Measurements from ENCODE around the gene NRG2.

The NRG2 gene

DNA sequence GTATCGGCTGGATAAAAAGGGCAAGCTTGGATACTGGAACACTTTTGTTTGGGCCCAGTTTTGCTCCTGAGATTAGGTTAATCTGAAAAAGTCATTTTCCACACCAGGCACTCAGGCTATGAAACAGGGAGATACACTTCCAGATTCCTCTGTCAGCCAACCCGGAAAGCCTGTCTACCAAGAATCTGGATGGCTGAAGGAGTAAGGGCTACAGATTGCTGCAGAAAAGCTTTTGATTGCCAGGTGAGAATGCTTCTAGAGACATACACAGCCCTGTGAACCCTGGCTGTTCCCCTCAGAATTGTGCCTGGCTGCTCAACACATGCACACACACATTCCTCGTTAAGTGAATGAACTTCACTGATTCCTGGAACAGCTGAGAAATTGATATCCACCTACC lies 133.1 kb downstream of the NRG2 start:
- in situ Hi-C loops (cut with HindIII; ENCODE audit: low sequenced_read_pairs) = no loop called here

DNA sequence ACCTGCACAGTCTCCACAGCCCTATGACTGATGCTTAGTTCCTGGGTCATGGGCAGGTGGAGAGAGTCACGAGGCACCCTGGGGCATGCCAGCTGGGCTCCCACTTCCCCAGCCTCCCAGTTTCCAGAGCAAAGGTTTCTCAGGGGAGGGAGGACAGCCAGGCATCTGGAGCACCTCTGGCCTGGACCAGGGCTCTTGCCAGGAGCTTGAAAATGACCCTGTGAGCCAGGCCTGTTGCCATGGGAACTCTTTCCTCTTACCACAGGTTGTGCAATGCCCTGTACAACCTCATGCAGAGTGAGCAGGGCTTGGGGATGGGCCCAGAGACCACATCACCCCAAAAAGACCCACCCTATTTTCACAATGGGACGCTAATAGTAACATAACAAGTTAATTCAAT lies 134.3 kb downstream of the NRG2 start:
- in situ Hi-C loops (cut with HindIII; ENCODE audit: low sequenced_read_pairs) = no loop called here

DNA sequence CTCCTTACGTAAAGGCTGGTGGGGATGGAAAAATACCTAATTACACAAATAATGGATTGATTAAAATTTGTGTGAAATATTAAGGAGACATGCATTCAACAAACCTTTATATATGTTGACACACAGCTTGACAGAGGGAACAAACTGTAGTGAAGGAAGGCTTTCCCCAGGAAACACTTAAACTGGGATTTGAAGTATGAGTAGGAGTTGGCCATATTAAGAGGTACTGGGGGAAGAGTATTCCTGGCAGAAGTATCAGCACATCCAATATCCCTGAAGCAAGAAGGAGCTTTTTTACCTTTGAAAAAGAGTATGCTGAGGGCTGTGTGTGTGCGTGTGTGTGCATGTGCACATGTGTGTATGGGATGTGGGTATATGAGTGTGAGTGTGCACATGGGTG lies 136.4 kb downstream of the NRG2 start:
- in situ Hi-C loops (cut with HindIII; ENCODE audit: low sequenced_read_pairs) = no loop called here

DNA sequence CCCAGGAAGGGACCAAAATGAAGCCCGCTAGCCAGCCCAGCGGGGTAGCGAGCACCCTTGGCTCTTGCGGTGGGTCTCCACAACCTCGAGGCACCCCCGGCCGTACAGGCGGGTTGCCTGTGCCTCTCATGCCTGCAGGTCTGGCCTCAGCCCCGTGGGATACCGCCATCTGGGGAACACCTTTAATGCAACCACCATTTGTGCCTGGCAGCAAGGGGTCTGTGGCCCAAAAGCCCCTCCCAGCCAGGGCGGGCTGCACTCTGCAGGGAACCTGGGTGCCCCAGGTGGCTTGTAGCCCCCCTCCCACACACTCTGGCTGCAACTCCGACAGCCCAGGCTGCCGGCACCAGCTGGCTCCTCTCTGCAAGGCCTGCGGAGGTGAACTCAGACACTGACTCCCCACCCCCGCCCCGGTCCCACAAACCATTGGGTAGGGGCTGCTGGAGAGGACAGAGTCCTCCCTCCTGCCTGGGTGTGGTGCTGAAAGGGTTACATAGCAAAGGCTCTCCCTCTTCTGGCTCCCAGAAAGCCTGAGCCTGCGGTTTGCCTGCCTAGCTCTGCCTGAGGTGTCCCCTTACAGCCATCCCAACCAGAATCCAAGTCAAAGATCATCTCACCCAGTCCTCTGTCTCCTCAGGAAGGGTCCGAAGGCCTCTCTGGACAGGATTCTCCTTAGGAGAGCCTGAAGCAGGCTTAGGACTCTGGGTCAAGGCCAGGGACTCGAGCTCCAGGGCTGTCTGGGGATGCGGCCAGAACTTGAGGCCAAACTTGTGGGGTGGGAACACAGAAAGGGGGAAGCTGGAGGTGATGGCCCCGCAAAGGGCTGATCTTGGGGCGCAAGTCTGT lies 138.1 kb downstream of the NRG2 start:
- in situ Hi-C loops (cut with HindIII; ENCODE audit: low sequenced_read_pairs) = no loop called here

DNA sequence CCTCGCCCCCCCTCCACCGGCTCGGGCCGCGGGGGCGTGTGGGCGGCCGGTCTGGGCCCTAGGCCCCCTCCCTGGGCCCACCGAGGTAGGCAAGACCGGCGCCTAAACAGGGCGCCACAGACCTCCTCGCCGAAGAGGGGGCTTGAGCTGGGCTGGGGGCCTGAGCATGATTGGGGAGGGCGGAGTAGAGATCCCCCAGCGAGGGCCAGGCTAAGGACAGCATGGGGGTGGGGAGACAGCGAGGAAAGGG lies 138.6 kb downstream of the NRG2 start:
- in situ Hi-C loops (cut with HindIII; ENCODE audit: low sequenced_read_pairs) = no loop called here

DNA sequence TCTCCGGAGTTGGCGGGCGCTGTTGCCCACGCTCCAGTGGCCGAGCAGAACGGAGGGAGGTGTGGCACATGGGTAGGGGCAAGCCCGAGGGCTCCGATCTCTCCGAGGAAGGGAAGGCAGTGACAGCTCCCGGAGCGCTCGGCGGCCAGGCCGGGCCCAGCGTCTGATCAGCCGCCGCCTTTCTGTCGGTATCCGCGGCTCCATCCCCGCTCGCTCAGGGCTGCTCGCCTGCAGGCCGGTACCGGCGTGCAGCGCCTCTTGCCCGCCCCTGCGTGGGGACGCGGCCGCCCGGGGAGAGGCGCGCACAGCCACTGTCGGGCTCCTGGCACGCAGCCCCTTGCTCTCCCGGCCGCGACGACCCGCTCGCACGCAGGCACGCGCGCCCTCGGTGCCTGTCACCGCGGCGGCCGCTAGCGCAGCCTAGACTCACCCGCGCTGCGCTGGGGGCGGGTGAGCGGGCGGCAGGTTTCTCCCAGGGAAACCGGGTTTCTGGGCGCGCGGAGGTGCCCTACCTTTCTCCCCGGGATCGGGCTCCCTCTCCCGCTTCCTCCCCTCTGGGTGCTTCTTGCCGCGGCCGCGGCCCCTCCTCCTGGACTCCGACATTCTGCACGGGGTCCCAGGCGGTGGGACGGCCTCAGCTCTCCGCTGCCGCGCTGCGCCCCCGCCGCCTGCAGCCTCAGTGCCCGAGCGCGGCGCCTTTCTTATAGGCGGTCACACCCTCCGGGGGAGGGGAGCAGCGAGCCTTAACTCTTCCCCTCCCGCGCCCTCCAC lies 139.1 kb downstream of the NRG2 start:
- in situ Hi-C loops (cut with HindIII; ENCODE audit: low sequenced_read_pairs) = no loop called here

DNA sequence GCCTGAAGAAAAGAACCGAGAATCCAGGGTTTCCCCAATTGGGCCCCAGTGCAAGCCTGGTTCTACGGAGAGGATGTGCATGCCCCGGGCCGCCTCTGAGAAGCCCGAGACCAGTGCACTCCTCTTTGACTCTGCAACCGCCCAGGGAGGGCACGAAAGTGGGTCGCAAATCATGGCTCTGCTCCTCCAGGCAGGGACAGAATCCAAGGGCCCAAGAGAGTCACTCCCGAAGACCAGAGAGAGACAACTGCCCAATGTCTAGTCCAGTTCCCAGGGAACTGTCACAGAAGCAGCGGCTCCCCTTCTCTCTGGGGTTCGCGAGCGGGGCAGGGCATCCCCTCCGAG lies 139.7 kb downstream of the NRG2 start:
- in situ Hi-C loops (cut with HindIII; ENCODE audit: low sequenced_read_pairs) = no loop called here

DNA sequence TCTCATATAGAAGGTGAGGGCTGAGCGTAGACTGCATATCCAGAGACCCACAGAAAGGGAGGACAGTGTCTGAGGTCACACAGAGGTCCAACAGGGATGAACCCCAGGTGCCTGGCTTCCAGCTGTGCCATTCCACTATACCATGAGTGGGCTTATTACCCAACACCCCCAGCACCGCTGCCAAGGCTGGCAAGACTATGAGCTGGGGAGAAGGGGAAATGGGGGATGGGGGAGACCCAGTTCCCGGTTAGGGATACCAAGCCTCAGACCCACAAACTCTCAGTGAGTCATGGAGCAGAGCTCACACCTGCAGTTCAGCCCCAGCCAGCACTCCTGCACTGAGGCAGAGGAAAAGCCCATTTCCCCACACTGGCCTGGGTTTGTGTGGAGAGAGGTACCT lies 141.1 kb downstream of the NRG2 start:
- in situ Hi-C loops (cut with HindIII; ENCODE audit: low sequenced_read_pairs) = no loop called here

DNA sequence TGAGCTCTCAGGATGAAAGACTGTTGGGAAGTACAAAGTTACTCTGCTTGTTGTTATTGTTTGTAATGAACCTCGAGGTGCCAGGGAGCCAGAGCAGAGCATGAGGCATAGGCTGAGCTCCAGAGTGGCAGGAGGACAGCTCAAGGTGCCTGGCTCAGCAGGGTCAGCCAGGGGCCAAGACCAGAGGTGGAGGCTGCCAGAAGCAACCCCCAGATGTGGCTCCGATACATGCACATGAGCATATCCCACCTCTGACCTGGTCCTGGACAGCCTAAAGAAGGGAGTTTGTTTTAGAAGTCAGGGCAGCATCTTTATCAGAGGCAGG lies 141.9 kb downstream of the NRG2 start:
- in situ Hi-C loops (cut with HindIII; ENCODE audit: low sequenced_read_pairs) = no loop called here

DNA sequence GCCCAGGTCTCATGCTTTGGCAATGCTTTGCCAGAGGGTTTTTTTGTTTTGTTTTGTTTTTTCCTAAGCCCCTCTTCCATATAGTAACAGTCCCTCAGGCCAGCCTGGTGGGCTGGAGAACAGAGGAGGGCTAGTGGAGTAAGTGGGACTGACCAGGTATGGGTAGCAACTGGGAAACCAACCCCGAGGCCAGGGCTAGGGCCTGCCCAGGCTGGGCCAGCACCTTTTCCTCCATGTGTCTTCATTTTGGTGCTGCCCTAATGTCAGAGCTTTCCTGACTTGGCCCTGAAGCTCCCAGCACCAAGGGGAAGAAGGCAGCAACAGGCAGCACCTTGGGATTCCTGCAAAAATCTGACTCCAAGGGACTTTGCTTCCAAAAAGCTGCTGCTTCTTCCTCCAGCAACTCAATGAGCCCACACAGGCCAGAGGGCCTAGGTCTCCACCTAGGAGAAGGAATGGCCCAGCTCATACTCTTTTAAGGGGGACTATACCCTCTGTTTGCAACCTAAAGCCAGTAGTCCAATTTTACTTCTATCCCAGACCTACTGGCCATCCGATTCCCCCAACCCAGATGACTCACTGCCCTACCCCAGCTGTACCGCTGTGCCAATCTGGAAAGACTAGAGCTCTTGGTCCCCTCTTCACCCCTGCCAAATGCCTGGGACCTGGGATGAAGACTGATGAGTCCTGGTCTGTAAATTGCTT lies 142.4 kb downstream of the NRG2 start:
- in situ Hi-C loops (cut with HindIII; ENCODE audit: low sequenced_read_pairs) = no loop called here

DNA sequence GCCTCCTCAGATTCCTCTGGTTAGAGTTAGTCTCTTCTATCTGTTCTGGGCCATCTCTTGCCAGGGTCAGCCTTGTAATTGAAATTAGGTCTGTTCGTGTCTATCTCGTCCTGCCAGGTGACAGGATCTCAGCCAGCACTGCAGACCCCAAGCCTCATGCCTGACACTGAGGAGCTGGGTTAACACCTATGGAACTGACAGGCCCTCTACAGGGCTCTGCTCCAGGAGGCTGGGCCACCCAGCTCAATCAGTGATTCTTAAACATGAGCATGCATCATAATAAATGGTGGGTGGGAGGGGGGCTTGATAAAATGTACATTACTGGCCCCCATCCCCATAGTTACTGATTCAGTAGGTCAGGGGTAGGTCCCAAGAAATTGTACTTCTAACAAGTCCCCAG lies 144.1 kb downstream of the NRG2 start:
- in situ Hi-C loops (cut with HindIII; ENCODE audit: low sequenced_read_pairs) = no loop called here

DNA sequence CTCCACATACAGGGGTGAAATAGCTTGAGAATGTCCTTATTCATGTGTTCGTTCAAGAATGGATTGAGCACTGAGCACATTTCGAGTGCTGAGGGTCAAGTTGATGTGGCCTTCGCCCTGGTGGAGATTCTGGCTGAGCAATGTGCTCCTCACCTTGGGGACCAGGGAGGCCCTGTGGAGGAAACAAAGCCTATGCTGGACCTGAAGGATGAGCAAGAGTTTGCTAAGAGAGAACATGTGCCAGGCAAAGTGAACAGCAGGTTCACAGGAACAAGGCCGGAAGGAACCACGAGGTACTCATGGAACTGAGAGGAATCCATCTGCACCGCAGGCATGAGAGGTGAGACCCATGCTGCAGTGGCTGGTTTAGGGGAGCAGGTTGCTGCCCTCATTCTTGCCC lies 145.1 kb downstream of the NRG2 start:
- in situ Hi-C loops (cut with HindIII; ENCODE audit: low sequenced_read_pairs) = no loop called here

DNA sequence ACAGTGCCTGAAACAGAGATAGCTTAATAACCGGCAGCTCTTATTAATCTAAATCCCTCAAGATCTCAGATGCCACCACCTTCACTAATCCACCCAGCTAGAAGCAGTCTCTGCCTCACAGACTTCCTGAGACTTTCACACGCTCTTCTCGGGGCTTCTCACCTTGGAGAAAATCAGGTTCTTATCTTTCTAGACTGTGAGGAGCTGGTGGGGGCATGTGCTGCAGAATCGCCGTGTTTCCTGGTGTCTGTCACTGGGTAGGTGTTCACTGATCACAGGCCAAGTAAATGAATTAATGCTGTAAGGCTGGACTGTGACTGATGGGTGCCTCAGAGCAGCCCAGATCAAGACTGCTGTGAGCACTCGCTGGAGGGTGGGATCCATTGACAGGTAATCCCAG lies 145.8 kb downstream of the NRG2 start:
- in situ Hi-C loops (cut with HindIII; ENCODE audit: low sequenced_read_pairs) = no loop called here

DNA sequence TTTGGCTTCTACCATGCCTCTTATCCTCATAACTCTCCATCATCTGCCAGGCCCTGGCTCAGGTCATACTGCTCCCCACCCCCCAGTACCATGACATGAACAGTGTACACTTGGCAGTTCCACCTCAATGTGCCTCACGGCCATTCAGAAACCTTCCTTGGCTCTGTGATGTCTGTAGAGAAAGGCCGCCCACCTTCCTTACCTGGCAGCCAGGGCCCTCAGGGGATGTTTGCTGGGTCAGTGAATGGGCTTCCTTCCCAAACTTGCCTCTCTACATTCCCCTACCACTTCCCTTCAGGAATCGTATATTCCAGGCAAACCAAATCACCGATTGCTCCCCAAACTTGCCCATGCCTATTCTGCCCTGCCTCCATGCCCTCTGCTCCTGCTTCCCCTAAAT lies 146.4 kb downstream of the NRG2 start:
- in situ Hi-C loops (cut with HindIII; ENCODE audit: low sequenced_read_pairs) = no loop called here

DNA sequence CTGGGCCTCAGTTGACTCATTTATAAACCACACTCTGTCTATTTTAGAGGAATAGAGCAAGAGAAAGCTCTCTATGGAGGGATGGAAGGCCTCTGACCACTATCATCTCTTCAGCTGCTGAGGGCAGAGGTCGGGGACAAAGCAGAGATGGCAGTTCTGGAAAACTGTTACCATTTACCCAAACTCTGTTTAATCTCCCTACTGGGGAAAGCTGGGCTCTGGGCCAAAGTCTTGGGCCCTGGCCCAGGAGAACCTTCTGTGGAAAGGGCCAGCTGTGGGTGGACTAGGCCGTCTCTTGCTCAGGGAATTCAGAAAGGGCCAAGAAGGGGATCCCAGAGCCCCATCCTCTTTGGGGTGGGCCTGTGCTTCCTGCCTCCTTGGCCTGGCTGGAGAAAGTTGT lies 147.5 kb downstream of the NRG2 start:
- in situ Hi-C loops (cut with HindIII; ENCODE audit: low sequenced_read_pairs) = no loop called here

DNA sequence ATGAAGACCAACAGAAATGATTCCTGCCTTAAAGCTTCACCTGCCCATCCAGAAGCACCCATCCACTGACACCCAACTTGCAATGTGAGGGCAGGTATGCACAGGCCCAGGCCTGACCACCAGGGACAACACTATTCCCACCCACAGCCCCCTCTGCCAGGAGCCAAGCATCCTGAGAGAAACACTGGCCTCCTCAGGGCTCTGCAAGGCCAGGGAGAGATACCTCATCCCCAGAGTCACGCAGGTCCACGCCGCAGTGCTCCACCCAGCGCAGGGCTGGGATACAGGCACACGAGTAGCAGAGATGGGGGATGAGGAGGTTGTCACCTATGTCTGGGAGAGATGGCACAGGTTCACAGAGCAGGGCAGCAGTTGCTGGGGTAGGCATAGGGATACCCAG lies 148.1 kb downstream of the NRG2 start:
- in situ Hi-C loops (cut with HindIII; ENCODE audit: low sequenced_read_pairs) = no loop called here

DNA sequence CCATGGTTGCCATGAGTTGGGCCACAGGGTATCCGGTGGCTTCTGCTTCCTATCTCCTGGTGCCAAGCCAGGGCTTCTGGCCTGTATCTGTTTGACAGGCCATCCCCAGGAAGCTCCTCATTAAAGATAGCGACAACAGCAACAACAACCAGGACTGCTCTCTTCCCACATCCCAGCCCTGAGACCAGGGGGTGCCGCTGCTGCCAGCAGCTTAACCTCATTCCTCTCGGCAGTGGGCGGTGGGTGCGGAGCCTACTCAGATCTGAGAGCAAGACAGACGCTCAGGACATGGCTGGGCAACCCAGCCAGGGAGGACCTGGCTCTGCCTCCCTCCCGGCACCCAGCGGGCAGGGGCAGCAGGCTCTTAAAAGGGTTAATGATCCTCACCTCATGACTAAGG lies 149.2 kb downstream of the NRG2 start:
- in situ Hi-C loops (cut with HindIII; ENCODE audit: low sequenced_read_pairs) = no loop called here

DNA sequence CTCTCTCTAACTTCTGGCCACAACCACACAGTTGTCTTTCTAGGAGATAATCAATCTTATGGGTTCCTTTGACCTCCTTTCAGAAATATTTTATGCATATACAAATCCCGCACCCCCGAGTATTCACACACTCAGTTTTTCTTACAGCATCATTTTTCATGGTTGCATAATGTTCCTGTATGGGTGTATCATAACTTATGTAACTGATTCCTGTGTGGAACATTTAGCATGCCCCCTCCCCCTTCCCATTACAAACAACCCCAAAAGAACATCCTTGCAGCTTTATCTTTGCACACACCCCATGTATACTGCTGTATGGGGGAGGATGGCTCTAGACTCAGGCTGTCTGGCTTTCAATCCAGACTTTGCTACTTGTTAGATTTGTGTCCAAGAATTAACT lies 153.7 kb downstream of the NRG2 start:
- in situ Hi-C loops (cut with HindIII; ENCODE audit: low sequenced_read_pairs) = no loop called here

DNA sequence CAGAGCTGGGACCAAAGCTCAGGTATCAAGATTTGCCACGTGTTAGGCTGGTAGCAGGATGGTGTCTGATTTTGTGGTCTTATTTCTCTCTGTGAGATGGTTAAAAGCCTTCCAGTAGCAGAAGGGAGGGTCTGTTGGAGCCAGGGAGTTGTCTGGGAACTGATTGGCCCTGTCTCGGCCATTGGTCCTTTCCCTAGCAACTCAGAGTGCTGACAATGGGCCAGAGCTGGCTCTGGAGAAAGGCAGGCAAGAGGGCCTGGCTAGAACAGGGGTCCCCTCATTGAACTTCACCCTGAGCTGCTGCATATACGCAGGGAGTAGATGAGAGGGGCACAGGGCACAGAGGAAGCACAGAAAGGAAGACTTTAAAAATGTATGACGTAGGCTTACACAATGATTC lies 154.7 kb downstream of the NRG2 start:
- in situ Hi-C loops (cut with HindIII; ENCODE audit: low sequenced_read_pairs) = no loop called here

DNA sequence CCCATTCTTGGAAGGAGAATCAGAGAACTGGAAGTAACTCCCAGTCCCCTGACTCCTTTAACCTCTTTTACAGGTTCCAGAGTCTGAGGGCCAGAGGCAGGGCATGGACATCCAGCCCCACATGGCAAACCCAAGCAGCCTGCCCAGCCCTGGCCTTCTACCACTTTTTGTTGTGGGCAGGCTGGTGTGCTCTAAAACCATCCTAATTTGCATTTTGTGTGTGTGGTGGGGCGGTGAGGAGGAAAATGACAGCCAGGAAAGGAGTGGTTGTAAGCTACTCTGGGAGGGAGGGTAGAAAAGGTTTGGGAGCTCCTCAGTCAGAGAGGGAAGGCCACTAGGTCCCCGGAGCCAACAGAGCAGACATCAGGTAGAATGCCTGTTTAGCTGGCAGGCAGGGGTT lies 156.9 kb downstream of the NRG2 start:
- in situ Hi-C loops (cut with HindIII; ENCODE audit: low sequenced_read_pairs) = no loop called here

DNA sequence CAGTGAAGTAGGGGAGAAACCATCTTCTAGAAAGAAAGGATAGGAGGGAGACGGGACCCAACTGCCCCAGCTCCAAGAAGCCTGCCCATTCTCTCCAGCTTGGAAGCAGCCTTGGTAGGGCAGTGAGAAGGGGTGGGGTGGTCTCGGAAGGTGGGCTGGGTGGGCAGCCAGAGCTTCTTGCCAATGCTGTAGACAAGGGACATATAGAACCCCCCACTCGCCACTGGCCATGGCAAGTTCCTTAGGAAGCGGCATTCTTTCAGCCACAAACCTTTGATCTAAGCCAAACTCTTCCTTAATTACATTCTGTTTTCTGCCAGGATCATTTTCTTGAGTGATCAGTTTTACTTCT lies 157.3 kb downstream of the NRG2 start:
- in situ Hi-C loops (cut with HindIII; ENCODE audit: low sequenced_read_pairs) = no loop called here

DNA sequence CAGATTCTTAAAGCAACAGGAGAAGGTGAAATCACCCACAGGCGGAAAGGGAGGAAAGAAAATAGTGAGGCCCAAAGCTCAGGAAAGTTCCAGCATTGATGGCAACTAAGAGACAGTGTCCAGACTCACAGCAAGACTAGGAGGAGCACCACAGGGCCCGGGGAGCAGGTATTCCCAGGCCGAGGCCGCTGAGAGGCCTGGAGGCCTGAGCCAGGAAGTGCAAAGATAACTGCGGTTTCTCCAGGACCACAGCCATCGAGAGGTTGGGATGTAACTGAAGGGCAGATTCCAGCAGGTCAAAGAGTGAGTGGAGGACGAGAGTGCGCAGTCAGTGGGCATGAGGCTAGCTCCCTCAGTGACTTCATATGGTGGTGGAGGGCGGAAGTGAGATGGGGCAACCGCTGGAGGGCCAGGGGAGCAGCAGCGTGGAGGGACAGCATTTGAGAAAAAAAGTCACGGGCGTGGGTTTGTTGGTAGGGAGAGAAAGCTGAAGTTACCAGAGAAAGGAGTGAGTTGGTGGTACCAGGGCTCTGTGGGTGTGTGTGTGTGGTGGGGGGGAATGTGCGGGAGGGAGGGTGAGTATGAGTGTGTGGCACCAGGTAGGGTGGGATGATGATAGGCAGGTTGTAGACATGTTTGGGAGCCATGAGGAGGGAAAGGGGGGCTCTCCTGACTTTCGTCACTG lies 157.8 kb downstream of the NRG2 start:
- in situ Hi-C loops (cut with HindIII; ENCODE audit: low sequenced_read_pairs) = no loop called here

All from DLD1 (cell line).